NAMALWA (cell line): ENCODE data around the gene DNAJB11.
"Not testable (repeated sequence)": the region's sequence is repeated elsewhere in the genome, so short reads cannot be mapped to it uniquely, and the experiment has no call there.

ENCODE experiments used
- DNase-seq: peaks from one replicate; pipeline ENCODE4 v3.0.0-alpha.2; 2015; ENCODE audit warnings: low spot score

DNAJB11 gene

DNA sequence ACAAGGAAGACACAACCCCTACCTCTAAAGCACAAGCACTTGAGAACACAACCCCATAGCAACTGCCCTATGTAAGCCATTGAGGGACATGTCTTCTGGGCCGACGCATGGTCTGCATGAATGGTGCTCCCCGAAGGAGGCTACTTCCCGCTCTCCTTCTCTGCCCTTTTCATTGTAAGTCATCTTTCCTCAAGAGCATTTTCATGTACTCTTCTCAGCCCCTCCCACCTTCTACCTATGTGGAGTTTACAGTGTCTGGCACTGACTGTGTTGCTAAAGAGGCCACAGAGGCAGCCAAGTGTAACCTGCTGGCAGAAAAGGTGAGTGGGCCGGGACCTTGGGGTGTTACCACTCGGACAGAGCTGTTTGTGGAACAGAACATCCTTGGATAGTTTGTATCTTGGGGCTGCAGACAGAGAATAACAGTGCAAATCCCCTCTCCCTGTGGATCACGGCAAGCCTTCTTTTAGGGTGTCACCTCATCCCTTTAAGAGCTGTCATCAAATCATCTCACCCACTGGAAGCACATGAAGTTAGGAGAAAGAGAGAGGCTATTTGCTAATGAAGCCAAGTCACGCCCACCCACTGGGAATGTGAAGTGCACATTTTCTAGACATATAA, 47.9 kb downstream of the DNAJB11 start:
- no peak for DNase-seq

GRCh38 chr3:186619787-186620212, 49.3 kb downstream of the DNAJB11 start:
- no peak for DNase-seq

DNA sequence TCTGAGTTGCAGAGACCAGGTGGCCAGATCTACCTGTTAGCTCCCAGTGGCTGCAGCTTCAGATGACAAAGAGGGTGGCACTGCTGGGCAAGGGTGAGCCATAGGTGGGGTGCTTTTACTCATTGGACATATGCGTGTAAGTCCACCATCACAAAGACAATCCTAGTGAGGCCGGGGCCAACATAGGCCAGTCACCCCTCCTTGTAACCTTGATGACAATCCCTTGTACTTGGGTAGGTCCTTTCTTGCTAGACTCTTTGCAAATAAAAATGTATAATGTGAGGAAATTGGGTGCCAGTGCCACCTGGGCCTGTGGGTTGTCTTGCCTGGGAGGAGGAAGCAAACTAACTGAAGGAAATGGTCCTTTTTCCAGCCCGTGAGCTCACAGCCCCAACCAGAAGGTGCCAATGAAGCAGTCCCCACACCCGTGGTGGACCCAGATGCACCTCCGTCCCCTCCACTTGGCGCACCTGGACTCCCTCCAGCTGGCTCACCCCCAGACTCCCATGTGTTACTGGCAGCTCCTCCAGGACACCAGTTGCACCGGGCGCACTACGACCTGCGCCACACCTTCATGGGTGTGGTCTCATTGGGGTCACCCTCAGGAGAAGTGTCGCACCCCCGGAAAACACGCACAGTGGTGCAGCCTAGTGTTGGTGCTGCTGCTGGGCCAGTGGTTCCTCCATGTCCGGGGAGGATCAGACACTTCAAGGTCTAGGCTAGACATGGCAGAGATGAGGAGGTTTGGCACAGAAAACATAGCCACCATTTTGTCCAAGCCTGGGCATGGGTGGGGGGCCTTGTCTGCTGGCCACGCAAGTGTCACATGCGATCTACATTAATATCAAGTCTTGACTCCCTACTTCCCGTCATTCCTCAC, 49.9 kb downstream of the DNAJB11 start:
- DNase-seq = no peak

- DNase-seq = no peak
Measured at GRCh38 chr3:186621894-186622650, 51.6 kb downstream of the DNAJB11 start.

GRCh38 chr3:186622651-186623310, 52.3 kb downstream of the DNAJB11 start:
- no peak for DNase-seq

DNA sequence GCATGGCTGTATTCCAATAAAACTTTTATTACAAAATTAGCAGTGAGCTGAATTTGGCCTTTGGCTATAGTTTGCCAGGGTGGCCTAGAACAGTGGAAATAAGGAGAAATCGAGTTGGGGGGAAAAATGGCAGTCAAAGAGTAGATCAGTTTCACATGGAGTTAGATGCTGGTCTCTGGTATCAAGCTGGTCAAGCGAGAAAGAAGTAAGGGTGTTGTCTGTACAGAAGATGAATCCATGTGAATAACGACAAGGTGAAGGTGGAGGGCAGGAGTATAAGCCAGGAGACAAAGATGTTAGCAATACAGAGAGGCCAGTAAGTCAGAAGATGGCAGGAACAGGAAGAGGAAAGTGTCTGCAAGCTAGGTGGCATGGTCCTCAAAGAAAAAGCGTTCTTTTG, 54.1 kb downstream of the DNAJB11 start:
- no peak for DNase-seq

DNA sequence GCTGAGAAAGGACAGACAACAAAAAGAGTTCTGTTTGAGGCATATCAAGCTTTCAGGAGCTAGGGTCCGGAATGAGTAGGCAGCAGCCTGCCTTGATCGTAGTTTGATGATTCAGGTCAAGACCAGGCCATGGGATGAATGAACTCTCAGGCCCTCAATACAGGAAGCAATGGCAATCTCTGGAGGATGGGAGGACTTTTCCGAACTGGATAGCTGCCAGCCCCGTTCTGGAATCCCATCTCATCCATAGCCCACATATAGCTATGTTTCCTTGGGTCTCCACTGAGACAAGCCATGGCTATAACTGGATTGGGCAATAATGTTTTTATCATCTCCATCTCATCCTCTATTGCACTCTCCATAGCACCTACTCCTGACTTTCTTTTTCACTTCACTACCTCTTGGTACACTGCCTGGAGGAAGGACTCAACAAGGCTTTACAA, 55.1 kb downstream of the DNAJB11 start:
- no peak for DNase-seq

- DNase-seq = no peak
Measured at GRCh38 chr3:186626254-186626847, 55.8 kb downstream of the DNAJB11 start.

DNA sequence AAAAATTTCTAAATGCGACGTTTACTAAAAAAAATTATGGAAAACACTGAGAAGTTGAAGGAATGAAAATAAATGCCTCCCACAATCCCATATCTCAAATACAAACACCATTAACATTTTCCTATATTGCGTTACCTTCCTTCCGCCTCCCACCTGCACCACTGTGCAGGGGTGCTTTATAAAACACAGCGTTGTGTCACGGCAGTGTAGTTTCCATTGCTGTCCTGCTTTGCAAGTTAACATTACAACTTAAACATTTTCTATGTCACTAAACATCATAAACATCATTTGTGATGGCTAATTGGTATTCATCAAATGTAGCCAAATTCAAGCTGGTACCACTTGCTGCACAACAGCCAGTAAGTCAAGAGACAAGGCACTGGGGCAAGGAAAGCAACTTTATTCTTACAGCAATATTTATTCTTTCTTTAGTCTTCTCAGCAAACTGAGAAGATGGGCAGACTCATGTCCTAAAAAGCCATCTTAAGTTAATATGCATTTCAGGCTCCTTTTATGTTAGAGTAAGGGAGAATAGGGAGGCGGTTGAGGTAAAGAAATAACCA, 57.4 kb downstream of the DNAJB11 start:
- DNase-seq = no peak

DNA sequence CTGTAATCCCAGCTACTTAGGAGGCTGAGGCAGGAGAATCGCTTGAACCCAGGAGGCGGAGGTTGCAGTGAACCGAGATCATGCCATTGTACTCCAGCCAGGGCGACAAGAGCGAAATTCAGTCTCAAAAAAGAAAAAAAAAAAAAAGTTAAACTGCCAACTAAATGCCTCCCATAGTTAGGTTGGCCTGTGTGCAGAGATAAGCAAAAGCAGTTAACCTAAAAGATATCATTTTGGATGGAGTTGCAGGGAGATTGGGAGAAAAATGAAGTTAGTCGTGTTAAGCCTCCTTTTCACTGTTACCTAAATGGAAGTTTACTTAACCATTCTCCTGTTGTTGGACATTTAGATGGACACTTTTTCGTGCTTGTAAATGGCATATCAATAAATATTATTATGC, 58.2 kb downstream of the DNAJB11 start:
- no peak for DNase-seq

DNA sequence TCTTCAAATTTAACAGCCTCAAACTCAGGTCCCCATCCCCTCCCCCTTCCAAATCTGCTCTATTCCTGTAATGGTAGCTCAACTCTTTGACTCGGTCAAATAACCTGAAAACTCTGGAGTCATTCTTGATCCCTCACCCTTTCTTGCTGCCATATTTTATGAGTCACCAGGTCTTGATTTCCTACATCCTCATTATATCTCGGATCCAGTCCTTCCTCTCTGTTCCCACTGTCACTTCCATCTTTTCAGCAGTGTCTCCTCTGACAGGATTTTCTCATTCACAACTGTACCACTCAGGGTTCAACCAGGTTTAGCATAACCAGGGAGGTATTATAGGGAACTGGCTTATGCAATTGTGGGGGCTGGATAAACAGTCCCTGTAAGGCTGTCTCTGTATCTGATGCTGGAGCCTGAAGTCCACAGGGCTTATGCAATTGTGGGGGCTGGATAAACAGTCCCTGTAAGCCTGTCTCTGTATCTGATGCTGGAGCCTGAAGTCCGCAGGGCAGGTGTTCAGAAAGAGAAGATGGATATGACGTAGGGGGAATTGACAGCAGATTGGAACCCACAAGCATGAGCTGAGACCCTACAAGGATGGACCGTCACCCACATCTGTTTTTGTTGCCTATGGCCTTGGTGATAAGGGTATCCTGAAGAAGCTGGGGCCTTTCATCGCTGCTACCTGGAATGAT, 60.6 kb downstream of the DNAJB11 start:
- DNase-seq = no peak

DNA sequence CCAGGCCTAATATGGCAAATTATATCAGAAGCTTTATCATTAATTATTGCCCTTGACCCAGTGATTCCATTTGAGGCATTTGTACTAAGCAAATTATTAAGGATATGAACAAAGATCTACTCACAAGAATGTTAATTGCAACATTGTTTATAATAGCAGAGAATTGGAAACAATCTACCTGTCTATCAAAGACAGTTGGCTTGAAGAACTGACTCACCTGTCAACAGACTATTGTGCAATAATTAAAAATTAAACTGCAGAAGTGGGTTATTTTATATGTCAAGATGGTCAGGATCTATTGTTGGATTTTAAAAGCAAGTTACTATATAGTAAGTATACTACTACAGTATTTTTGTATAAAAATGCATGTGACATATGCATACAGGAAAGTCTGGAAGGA, 63.0 kb downstream of the DNAJB11 start:
- no peak for DNase-seq

DNA sequence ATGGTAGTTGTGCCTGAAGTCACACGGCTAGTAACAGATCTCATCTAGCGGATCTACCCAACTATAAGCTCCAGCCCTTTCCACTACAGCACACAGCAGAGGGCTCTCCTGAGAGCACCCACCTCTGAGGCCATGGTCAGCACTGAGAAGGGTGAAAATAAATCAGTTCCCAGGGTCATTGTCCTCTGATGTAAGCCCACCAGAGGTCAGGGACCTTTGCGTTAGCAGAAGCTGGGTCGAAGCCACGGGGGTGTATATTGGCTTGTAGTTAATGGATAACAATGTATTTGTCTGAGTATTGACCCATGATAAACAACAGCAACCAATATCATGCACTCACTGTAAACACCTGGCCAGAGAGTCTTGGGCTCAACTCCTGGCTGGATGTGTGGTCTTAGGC, 63.7 kb downstream of the DNAJB11 start:
- not testable (repeated sequence) for DNase-seq
